ENCODE data around the gene SUOX.
"Not testable (repeated sequence)": the region's sequence is repeated elsewhere in the genome, so short reads cannot be mapped to it uniquely, and the experiment has no call there.

Gene SUOX

DNA sequence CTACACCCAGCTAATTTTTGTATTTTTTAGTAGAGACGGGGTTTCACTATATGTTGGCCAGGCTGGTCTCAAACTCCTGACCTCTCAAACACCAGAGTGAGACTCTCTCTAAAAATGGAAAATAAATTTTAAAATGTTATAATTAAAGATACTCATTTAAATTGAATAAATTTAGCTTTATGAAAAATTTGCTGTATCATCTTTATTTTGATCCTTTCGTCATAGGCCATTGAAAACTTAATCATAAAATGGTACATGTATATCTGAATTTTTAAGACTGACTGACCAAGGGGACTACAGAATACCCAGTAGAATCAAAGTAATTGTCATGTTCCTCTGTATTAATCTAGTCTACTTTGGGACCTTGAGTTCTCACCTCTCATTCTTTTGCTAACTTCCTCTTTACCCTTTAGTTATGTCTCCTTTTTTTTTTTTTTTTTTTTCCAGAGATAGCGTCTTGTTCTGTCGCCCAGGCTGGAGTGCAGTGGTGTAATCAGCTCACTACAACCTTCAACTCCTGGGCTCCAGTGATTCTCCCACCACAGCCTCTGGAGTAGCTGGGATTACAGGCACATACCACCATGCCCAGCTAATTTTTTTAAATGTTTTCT lies 13.7 kb upstream of the SUOX start:
- no peak for DNase-seq

DNA sequence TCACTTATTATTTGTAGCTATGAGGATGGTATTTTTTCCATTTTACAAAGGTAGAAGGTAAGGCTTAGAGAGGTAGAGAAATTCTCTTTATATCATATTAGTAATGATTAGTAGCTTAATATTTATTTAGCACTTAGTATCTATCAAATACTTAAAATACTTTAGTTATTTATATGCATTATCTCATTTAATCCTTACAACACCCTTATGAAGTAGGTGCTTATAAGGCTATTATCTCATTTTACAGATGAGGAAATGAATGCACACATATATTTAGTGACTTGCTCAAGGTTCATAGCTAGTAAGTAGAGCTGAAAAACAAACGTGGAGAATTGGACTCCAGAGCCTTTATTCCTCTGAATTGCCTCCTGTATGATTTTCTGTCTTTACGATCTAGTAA lies 12.2 kb upstream of the SUOX start:
- DNase-seq = no peak

DNA sequence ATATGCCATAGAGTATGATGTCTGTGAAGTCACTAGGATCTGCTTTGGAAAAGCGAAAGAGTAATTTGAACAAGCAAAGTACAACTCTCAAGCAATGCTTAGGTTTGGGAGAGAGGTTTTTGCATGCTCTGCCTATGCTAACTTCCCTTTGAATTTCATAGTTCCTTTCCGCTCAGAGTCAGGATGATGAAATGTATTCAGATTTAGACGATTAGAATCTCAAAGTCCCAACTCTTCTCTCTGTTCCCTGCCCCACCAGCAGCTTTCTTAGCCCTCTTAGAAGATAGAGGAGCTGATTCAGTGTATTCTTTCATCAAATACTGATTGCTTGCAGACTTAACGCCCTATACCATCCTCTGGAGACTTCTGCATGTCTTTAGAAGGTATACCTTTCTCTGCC lies 11.7 kb upstream of the SUOX start:
- DNase-seq = no peak

DNA sequence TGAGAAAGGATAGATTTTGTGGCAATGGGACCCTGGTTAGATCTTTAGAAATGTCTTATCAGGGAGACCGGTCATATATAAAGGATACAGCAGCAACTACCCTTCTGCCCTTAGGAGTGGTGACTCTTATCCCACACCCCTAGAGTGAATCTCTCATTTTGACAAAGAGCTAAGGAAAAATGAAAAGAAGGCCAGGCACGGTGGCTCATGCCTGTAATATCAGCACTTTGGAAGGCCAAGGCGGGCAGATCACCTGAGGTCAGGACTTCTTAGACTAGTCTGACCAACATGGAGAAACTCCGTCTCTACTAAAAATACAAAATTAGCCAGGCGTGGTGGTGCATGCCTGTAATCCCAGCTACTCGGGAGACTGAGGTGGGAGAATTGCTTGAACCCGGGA lies 11.1 kb upstream of the SUOX start:
- DNase-seq = not testable (repeated sequence)

DNA sequence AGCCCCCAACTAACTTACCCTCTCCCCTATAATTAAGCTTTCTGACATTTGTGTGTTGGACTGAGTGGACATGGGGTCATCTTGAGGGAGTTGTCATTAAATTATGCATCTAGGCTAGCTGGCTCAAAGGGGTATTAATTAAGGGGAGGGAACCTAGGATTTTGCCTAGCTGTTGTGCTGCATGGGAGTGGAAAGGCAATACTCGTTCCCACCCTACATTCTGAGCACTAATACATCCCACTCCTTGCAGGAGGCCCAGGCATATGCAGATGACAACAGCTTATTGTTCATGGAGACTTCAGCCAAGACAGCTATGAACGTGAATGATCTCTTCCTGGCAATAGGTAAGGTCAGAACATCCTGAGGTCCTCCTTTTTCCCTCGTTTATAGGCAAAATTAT lies 6.0 kb upstream of the SUOX start:
- DNase-seq = no peak

DNA sequence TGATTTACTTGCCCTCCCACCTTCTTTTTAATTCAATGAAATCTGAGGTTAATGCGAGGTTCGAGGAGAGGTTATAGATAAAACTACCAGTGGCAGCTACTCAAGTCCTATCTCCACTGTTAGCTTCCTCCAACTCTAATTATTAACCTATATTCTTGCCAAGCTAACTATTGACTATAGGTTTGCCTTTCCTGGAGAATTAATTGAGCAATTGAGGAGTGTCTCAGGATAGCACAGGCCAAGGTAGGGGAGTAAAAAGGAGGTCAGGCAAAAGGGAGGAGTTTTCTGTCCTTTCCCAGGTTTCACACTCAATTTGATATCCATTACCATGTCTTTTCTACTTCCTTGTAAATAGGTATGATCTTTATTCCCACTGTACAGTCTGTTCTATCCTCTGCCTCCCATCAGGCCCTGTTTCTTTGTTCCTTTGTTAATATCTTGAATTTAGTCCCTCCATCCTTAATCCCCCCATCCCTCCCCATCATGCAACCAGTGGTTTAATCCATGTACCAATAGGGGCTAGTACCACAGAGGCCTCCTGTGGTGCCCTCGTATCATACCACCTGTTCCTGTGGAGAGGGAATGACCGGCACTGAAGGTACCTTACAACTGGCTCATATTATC lies 3.7 kb upstream of the SUOX start:
- no peak for DNase-seq

DNA sequence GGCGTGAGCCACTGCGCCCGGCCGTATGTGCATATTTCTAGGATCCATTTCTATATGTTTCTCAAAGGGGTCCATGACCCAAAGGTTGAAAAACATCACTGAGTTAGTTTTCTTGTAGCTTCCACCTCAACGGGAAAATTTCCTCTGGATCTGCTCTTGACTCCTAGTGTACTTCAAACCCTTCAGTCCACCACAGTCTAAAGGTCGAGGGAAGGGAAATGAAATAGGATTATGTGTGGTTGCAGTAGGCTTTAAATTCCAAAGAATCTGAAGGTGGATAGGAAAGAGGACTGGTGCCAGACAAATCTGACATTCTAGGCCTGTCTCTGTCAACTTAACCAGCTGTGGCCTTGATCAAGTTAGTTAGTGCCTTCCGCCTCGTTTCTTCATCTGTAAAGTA lies 1.7 kb upstream of the SUOX start:
- DNase-seq = no peak

DNA sequence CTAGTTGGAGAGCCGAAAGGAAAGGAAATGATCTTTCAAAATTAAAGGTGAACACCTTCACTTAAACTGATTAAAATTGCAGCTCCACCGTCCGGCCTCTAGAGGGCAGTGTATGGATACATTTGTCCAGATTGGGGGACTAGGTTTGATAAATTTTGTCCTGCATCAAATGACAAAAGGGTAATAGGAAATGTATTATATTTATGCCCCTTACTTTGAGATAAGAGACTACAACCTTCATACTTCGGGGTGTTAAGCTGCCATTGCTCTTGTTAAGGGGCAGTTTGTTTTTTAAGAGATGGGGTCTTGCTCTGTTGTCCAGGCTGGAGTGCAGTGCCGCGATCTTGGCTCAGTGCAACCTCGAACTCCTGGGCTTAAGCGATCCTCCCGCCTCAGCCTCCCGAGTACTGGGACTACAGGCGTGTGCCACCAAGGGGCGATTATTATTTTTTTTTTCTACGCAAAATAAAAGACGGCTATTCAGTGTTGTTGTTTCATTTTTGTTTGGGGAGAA lies 818 bp upstream of the SUOX start:
- peak; percentile 22 to 71 for DNase-seq

DNA sequence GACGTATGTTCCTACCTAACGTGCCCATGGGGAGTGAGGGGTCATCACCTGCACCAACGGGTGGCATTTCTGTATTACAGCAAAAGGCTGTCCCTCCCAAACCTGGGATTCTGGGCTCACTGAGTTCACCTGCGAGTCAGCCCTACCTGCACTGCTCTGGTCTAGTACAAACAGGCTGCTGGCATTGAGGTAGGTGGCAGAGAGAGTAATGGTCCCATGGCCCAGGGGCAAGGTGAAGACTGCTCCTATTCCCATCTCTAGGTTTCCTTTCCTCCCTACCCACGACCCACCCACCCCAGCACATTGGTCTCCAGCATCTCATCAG lies 421 bp downstream of the SUOX start:
- peak in 1 of 2 experiments; percentile 54 for DNase-seq

DNA sequence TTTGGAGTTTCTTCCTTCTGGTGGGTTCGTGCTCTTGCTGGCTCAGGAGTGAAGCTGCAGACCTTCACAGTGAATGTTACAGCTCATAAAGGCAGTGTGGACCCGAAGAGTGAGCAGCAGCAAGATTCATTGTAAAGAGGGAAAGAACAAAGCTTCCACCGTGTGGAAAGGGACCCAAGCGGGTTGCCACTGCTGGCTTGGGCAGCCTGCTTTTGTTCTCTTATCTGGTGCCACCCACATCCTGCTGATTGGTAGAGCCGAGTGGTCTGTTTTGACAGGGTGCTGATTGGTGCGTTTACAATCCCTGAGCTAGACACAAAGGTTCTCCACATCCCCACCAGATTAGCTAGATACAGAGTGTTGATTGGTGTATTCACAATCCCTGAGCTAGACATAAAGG lies 2.4 kb downstream of the SUOX start:
- not testable (repeated sequence) for DNase-seq

DNA sequence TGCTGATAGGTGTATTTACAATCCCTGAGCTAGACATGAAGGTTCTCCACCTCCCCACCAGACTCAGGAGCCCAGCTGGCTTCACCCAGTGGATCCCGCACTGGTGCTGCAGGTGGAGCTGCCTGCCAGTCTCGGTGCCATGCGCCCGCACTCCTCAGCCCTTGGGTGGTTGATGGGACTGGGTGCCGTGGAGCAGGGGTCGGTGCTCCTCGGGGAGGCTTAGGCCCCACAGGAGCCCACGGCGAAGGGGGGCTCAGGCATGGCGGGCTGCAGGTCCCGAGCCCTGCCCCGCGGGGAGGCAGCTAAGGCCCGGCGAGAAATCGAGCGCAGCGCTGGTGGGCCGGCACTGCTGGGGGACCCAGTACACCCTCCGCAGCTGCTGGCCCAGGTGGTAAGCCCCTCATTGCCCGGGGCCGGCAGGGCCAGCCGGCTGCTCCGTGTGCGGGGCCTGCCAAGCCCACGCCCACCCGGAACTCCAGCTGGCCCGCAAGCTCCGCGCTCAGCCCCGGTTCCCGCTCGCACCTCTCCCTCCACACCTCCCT lies 3.0 kb downstream of the SUOX start:
- DNase-seq = not testable (repeated sequence)

DNA sequence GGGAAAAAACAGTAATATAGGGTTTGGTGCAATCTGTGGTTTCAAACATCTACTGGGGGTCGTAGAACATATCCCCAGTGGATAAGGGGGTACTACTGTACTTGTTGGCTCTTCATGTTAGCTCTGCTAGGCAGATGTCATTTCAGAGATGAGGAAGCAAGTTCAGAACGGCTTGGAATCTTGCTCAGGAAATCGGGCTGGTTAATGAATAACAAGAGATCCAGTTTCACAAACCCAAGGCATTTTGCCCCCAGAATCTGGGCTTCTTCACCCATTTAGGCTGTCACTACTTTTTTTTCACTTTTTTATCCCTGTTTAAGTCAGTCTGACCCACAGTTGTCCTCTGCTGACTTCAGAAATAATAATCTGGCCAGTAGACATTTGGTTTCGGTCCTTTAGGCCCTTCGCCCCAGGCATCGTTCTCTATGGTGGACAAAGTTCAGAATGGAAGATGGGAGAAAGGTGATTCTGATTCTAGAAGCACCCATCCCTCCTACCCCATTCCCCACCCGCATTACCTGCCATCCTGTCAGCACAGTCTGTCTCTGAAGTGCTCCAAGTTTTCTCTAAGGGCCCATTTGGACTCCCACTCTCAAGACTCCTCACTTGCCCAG lies 4.5 kb downstream of the SUOX start:
- DNase-seq = no peak

DNA sequence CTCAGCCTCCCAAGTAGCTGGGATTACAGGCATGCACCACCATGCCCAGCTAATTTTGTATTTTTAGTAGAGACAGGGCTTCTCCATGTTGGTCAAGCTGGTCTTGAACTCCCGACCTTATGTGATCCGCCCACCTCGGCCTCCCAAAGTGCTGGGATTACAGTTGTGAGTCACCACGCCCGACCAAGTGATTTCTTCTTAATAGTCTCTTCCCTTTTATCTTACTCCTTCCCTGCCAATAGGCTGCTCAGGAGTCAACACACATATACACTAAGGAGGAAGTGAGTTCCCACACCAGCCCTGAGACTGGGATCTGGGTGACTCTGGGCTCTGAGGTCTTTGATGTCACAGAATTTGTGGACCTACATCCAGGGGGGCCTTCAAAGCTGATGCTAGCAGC lies 6.3 kb downstream of the SUOX start:
- DNase-seq = not testable (repeated sequence)

DNA sequence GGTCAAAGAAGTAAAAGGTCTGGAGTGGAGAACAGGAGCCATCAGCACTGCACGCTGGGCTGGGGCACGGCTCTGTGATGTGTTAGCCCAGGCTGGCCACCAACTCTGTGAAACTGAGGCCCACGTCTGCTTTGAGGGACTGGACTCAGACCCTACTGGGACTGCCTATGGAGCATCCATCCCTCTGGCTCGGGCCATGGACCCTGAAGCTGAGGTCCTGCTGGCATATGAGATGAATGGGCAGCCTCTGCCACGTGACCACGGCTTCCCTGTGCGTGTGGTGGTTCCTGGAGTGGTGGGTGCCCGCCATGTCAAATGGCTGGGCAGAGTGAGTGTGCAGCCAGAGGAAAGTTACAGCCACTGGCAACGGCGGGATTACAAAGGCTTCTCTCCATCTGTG lies 7.1 kb downstream of the SUOX start:
- DNase-seq = no peak

DNA sequence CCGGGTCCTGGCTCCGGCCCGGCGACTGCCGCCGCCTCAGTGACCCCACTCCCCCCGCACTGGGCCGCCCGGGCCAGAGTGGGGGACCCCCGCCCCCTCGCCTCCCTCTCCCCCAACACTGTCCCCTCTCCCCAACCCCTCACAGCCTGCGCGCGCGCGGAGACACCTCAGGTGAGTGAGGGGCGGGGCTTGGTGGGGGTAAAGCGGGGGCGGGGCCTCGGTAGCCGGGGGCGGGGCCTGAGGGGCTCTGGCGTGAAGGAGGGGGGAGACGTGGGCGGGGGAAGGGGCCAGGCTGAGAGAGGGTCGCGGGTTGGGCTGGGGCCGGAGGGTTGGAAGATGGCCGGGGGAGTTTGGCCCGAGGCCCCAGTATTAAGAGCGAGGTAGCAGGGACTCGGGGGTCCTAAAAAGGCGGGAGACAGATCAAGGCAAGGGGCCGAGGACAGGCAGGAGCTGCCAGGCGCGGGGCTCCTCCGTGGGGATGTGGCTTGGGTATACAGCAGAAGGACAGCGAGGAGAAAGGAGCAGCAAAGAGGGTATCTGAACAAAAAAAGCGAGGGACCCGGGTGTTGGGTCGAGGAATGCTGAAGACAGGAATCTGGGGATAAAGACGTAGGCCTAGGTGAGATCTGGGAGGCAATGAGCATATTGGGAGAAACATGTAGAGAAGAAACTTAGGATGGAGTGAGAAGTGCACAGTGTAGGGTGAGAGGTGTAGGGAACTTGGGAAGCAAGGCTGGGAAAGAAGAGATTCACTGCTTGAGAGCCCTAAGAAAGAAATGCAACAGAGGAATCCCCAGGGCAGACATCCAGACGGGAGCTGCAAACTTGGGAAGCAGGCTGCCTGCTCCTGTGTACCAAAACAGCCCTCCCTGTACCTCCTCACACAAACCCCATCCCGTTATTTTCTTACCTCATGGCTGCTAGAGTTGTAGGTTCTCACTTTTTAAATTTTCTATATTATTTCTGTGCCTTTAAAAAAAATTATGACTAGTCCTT lies 10.8 kb downstream of the SUOX start:
- DNase-seq = peak in 1 of 2 experiments; percentile 83

DNA sequence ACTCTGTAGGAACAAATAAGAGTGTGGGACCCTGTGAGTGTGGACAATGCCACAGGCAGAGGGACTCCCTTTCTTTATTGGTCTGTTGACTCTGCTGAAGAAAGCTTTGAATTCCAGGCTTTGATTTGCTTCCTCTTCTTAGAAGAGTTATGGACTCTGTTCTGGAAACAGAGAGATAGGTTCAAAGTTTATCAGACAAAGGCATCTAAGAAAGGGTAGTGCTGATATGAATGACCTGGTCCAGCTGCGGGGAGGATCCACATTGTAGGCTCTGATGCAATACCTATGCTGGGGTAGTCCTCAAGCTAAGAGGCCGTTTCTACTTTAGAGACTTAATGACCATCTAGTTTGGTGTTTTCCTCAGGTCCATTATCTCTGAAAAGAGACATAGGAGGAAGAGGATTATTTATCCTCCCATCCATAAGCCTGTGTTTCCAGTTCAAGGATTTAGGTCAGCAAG lies 13.1 kb downstream of the SUOX start:
- no peak for DNase-seq

DNA sequence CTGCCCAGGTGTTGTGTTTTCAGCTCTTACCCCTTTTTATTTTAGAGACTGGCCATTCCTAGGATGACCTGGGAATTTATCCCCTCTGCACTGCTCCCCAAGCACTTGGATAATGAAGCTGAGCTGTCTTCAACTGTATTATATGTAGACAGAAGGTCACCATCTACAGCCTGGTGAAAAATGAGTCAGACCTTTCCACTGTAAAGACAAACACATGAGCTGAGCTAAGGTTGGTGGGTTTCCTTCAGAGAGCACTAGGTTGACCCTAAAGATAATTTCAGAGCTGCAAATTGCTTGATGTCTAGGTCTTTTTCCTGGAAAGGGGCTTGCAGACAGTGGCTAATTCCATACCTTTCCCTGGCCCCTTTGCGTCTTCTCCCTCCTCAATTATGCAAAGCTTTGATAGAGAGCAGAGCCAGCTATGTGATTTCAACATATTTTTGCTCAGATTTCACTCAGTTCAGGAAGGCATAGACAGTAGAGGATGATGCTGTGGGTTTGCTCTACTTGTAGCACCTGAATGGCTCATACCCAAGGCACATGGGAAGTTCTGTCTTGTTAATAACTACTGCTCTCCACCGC lies 14.5 kb downstream of the SUOX start:
- no peak for DNase-seq

DNA sequence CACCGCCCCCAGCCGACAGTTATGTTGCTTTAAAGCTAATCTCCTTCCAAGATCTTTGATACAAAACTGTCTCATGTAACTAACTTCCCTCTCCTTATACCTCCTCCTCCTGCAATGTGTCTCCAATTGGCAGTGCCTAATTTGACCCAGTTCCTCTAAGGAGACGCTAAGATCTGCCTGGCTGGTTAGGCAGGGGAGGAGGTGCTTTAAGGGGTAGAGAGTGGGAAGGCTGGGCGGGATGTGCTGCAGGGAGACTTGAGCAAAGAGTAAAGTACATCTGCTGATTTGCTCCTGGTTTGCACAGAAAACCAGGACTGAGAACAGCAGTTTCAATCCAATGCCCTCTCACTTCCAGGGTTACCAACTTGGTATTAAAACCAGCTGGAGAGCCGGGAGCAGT lies 16.4 kb downstream of the SUOX start:
- DNase-seq = no peak

DNA sequence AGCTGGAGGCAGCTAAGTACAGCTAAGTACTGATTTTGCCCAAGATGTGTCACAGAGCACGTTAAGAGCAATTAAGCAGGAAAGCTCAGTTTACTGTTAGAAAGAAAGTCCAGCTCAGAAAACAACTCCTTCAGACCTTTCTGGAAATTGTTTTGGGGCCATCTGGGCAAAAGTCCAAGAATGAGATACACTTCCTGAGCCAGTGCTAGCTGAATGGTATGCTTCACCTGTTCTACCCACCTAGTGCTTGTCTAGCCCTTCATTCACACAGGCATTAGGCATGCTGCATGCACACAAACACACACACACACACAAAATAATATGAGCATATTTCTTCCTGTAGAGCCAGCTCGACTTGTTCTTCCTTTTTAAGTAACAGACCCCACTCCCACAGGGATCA lies 17.1 kb downstream of the SUOX start:
- DNase-seq = no peak

DNA sequence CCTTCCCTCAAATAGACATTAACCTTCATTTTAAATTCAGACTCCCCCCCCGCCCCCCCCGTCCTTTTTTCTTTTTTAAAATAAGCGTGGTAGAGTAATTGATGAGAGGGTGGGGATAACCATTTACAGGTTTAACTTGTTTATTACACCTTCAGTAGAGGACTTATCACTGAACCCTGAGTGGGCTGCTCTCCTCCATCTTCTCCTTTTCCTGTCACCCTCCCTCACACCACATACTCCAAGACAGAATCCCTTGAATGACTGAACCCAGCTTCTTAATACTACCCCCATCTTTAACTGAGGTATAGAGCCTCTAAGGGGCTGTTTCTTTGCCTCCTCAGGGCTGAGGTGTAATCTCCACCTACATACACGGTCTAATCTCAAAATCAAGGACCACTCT lies 20.1 kb downstream of the SUOX start:
- no peak for DNase-seq

DNA sequence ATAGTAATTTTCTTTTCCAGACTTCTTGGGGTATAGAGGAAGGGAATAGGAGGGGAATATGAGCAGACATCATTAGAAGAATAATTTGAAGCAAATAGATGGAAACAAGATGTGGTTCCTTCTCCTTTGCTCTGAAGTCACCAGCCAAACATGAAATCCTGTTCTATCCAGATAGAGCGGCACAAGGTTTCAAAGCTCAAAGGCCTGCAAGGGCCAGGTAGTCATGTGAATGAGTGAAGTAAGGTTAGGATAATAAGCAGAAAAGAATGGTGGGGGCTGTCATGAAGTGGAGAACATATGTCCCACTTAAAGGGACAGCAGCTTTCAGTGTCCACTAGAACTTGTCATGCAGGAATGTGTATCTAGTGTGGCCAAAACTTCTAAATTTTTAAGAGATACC lies 21.3 kb downstream of the SUOX start:
- DNase-seq = no peak

DNA sequence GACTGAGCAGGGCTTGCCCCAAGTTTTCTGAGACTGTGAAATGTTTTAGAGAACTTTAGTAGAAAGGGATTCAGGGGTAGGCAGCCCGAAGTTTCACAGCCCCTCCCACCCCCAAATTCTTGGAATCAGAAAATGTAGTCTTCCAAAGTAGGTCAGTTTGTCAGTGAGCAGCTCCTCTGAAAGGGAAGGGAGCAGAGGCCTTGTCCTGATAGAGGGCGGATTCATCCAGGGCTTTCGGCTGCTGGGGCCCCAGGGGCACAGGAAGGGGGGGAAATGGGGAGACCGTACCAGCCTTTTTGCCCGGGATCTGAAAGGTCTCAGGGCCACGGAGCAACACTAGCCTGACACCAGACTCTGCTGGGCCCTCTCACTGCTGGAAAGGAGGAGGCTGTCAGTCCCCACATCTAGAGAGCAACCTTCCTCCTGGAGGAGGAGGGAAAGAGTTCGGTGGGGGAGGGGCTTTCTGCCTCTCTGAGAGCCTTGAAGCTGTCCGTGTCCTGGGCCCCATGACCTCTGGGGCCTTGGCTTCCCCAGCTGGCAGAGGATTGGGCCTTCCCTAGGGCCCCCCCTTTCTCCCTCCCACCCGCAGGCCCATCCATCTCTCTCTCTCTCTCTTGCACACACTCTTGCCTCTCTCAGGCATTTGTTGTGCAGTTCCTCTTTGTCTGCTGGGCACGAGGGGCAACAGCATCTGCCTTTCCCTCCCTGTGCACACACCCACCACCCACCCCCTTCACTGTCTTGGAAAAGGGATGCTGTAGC lies 23.5 kb downstream of the SUOX start, which contains the start of gene IKZF4:
TSS of gene IKZF4 (plus strand) at position 621 of the 762 bp plus-strand sequence. CDS start 451 bp downstream, outside the sequence.
- DNase-seq = peak in 1 of 2 experiments; percentile 32
